Astrocyte of the hippocampus (primary cell): ENCODE results near the gene SNURF.
"Not testable (repeated sequence)": the region's sequence is repeated elsewhere in the genome, so short reads cannot be mapped to it uniquely, and the experiment has no call there.

ENCODE experiments used
- DNase-seq: peaks from one replicate; pipeline ENCODE4 v3.0.0; 2011; ENCODE audit warnings: low read depth, low spot score

The SNURF gene

GRCh38 chr15:24954783-24955530, at the start of gene SNURF, which contains the start of gene SNRPN:
Gene SNURF, plus strand, starts transcription at chr15:24954987. Its CDS starts 62 bp downstream, at chr15:24955049.
Gene SNRPN, plus strand, starts transcription at chr15:24954987. Its CDS starts 19,467 bp downstream, at chr15:24974454.
- DNase-seq, result peak; percentile 85

- DNase-seq, result peak; percentile 20
These were observed 38.3 kb upstream of the SNURF start for GRCh38 chr15:24916305-24917009.

GRCh38 chr15:24917431-24917830, 37.4 kb upstream of the SNURF start:
- no peak for DNase-seq

GRCh38 chr15:24919446-24919845, 35.3 kb upstream of the SNURF start:
- no peak for DNase-seq

- DNase-seq, result not testable (repeated sequence)
These were observed 32.0 kb upstream of the SNURF start for GRCh38 chr15:24922781-24923180.

- DNase-seq, result no peak
These were observed 30.6 kb upstream of the SNURF start for GRCh38 chr15:24924153-24924552.

GRCh38 chr15:24924621-24925020, 30.2 kb upstream of the SNURF start:
- no peak for DNase-seq

- DNase-seq, result not testable (repeated sequence)
These were observed 22.7 kb upstream of the SNURF start for GRCh38 chr15:24931874-24932732.

- no peak for DNase-seq
These were observed 21.1 kb upstream of the SNURF start for GRCh38 chr15:24933716-24934115.

GRCh38 chr15:24938224-24938623, 16.6 kb upstream of the SNURF start:
- not testable (repeated sequence) for DNase-seq

- DNase-seq, result no peak
These were observed 14.6 kb upstream of the SNURF start for GRCh38 chr15:24940236-24940635.

GRCh38 chr15:24943361-24943760, 11.4 kb upstream of the SNURF start:
- DNase-seq, result no peak

- DNase-seq, result no peak
These were observed 9.8 kb upstream of the SNURF start for GRCh38 chr15:24944954-24945353.

GRCh38 chr15:24945711-24946110, 9.1 kb upstream of the SNURF start:
- no peak for DNase-seq

GRCh38 chr15:24948495-24948894, 6.3 kb upstream of the SNURF start:
- DNase-seq, result no peak

- peak; percentile 17 for DNase-seq
These were observed 739 bp downstream of the SNURF start for GRCh38 chr15:24955531-24955921.

- DNase-seq, result peak; percentile 84
These were observed 1.5 kb downstream of the SNURF start for GRCh38 chr15:24956111-24956838.

- no peak for DNase-seq
These were observed 2.9 kb downstream of the SNURF start for GRCh38 chr15:24957691-24958090.

- no peak for DNase-seq
These were observed 7.2 kb downstream of the SNURF start for GRCh38 chr15:24961967-24962366.

- no peak for DNase-seq
These were observed 8.1 kb downstream of the SNURF start for GRCh38 chr15:24962880-24963279.

GRCh38 chr15:24966364-24967103, 11.7 kb downstream of the SNURF start:
- no peak for DNase-seq
